Tibial nerve (tissue), 4 donors: ENCODE data around the gene SMIM24. TPM values are rescaled to one million over a fixed set of nuclear protein-coding genes. Genes with fewer than 3 reads are reported as not detected.
"Not testable (repeated sequence)": the region's sequence is repeated elsewhere in the genome, so short reads cannot be mapped to it uniquely, and the experiment has no call there.

Experiments
- DNase-seq, 2 donors: peaks; one replicate each; pipeline ENCODE4 v3.0.0-alpha.2; 2019; ENCODE audit warnings: low spot score in 2 of 2
- H3K27ac ChIP-seq, 4 donors: fragments of 200-600 bp; sonication (generic) in 3 of 4; one replicate each; pipeline ENCODE4 v1.5.1; 2017 to 2019; ENCODE audit warnings: mild to moderate bottlenecking in 1 of 4
- H3K27me3 ChIP-seq, 2 donors: fragments of 200-600 bp; sonication (generic) in 1 of 2; one replicate each; pipeline versions ENCODE4 v1.5.1 to v1.6.0; 2017 to 2019
- H3K36me3 ChIP-seq, 3 donors: fragments of 200-600 bp; sonication (generic); one replicate each; pipeline ENCODE4 v1.5.1; 2018 to 2019
- H3K4me1 ChIP-seq, 4 donors: fragments of 200-600 bp; sonication (generic) in 3 of 4; one replicate each; pipeline ENCODE4 v1.5.1; 2017 to 2019
- H3K4me3 ChIP-seq, 4 donors: fragments of 200-600 bp; sonication (generic) in 3 of 4; one replicate each; pipeline ENCODE4 v1.5.1; 2017 to 2019; ENCODE audit warnings: mild to moderate bottlenecking in 1 of 4, moderate library complexity in 1 of 4
- H3K9me3 ChIP-seq, 4 donors: fragments of 200-600 bp; sonication (generic) in 3 of 4; one replicate each; pipeline ENCODE4 v1.5.1; 2017 to 2019
- CTCF ChIP-seq, 5 experiments: fragments of 200-600 bp in 3 of 5; fragments of 450-650 bp in 2 of 5; sonication (generic) in 3 of 5; IDR thresholded peaks; one replicate each; pipeline ENCODE4 v1.5.1; 2016 to 2019; ENCODE audit warnings: antibody characterized with exemption in 5 of 5, mild to moderate bottlenecking in 3 of 5, moderate library complexity in 2 of 5
- EP300 ChIP-seq, 2 donors: sonication (generic); formaldehyde crosslinking; IDR thresholded peaks; one replicate each; pipeline ENCODE4 v1.6.1; 2017; ENCODE audit warnings: antibody characterized with exemption in 2 of 2, mild to moderate bottlenecking in 1 of 2
- POLR2A ChIP-seq, 2 donors: fragments of 450-650 bp; IDR thresholded peaks; one replicate each; pipeline ENCODE4 v1.6.1; 2017; ENCODE audit warnings: antibody characterized with exemption in 2 of 2, mild to moderate bottlenecking in 2 of 2, moderate library complexity in 2 of 2
- WGBS, 2 donors: methylation state at CpG; one replicate each; pipeline ENCODE4 v1.1.5; 2018; 5-methylcytosine and 5-hydroxymethylcytosine counted together
- total RNA-seq, 4 donors: library from RNA; depleted of rRNA; stranded (reverse); fragments of >200 nt; gene quantifications; one replicate each; pipeline ENCODE4 v1.1.0, GENCODE V29; 2016

The SMIM24 gene
- total RNA-seq, 4 donors from 2014 or later, result not detected

DNA sequence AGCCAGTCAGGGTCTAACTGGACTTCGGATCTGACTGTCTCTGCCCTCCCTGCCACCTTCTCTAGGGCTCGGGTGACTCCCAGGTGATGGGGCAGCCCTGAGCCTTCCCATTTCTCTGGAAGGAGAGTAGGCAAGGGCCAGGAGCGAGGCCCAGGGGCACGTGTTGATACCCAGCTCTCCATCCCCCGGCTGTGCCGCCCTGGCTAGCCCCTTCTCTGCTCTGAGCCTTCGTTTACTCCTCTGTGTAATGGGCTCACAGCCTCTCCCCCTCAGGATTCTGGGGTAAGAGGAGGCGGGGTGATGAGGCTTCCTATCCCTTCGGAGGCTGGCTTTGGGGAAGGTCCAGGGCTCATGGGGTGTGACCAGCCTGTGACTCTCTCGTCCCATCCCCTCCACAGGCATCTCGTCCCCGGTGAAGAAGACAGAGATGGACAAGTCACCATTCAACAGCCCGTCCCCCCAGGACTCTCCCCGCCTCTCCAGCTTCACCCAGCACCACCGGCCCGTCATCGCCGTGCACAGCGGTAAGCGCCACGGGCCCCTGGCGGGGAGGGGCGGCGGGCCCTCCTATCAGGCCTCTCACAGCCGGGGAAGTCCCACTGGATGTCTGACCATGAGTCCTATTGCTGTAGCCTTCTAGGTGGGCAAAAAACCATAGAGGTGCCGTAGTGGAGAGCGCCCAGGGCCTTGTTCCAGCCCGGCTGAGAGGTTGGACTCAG, 31.6 kb downstream of the SMIM24 start:
- Histone ChIP-seq H3K4me1 (peaks cover 0 to 29% (median 11%) of the 10 kb centered on the region in 4 donors), H3K27ac (peak overlapping the region in 2 of 4 donors; percentile 29 to 59), H3K27me3 (no peaks in the 10 kb centered on the region), H3K36me3 (peaks cover 8 to 84% (median 18%) of the 10 kb centered on the region in 3 donors), H3K9me3 (no peaks in the 10 kb centered on the region), H3K4me3 (no peak overlapping the region)
- WGBS, 2 donors, result 91 to 94% methylated on average over 21 to 28 of the region's 28 CpGs
- no peak for DNase-seq
- no peak for TF ChIP-seq CTCF (IDR thresholded peaks at IDR 0.05)
- TF ChIP-seq POLR2A (IDR thresholded peaks at IDR 0.05), result no peak
- TF ChIP-seq EP300 (IDR thresholded peaks at IDR 0.05), result no peak

- Histone ChIP-seq H3K36me3 (peaks cover 3 to 69% (median 6%) of the 10 kb centered on the region in 3 donors), H3K4me1 (peaks cover 0 to 47% (median 17%) of the 10 kb centered on the region in 4 donors)
- H3K27ac ChIP-seq, result not testable (repeated sequence)
These were observed 33.7 kb downstream of the SMIM24 start for GRCh38 chr19:3446657-3447056.

DNA sequence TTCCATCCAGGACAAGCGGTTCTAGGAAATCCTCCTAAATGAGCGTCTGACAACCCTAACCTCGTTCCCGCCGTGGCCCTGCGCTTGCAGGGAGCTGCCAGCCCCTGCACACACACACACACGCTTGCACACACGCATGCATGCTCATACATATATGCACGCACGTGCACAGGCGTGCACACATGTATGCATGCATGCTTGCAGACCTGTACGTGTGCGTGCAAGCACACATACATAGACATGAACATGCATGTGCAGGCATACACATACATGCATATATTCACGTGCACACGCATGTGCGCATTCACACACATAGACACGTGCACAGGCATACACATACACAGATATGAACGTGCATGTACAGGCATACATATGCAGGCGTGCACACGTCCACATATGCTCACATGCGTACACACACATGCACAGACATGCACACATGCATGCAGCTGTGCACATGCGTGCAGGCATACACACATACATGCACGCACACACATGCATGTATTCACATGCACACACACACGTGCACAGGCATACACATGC, 35.6 kb downstream of the SMIM24 start:
- no peak overlapping the region for H3K27ac ChIP-seq

More at GRCh38 chr19:3446657-3447056, 33.7 kb downstream of the SMIM24 start:
- not testable (repeated sequence) for DNase-seq, H3K4me3 ChIP-seq, H3K27me3 ChIP-seq, H3K9me3 ChIP-seq
- 95 to 97% methylated on average over 4 of the region's 4 CpGs for WGBS, 2 donors

GRCh38 chr19:3443840-3444694, 36.3 kb downstream of the SMIM24 start:
- H3K27me3 ChIP-seq, result no peaks in the 10 kb centered on the region
- H3K4me3 ChIP-seq, result no peak overlapping the region
- peak overlapping the region in 2 of 4 donors; percentile 44 to 48 for H3K27ac ChIP-seq
- 20 to 26% methylated on average over 29 to 33 of the region's 33 CpGs for WGBS, 2 donors
- no peak for DNase-seq
- peaks cover 0 to 60% (median 0%) of the 10 kb centered on the region in 3 donors for H3K36me3 ChIP-seq
- H3K9me3 ChIP-seq, result no peaks in the 10 kb centered on the region
- no peak for TF ChIP-seq CTCF (IDR thresholded peaks at IDR 0.05)
- no peak for TF ChIP-seq EP300 (IDR thresholded peaks at IDR 0.05)
- no peak for TF ChIP-seq POLR2A (IDR thresholded peaks at IDR 0.05)
- H3K4me1 ChIP-seq, result peaks cover 0 to 60% (median 20%) of the 10 kb centered on the region in 4 donors

More for the DNA sequence above, 35.6 kb downstream of the SMIM24 start:
- Histone ChIP-seq H3K27me3 (no peaks in the 10 kb centered on the region), H3K9me3 (no peaks in the 10 kb centered on the region), H3K4me1 (peaks cover 0 to 60% (median 20%) of the 10 kb centered on the region in 4 donors), H3K36me3 (peaks cover 0 to 66% (median 0%) of the 10 kb centered on the region in 3 donors), H3K4me3 (no peak overlapping the region)
- DNase-seq, result no peak
- 62 to 68% methylated on average over 24 of the region's 24 CpGs for whole genome bisulfite sequencing, 2 donors
- TF ChIP-seq EP300 (IDR thresholded peaks at IDR 0.05) (no peak), CTCF (IDR thresholded peaks at IDR 0.05) (no peak), POLR2A (IDR thresholded peaks at IDR 0.05) (no peak)

DNA sequence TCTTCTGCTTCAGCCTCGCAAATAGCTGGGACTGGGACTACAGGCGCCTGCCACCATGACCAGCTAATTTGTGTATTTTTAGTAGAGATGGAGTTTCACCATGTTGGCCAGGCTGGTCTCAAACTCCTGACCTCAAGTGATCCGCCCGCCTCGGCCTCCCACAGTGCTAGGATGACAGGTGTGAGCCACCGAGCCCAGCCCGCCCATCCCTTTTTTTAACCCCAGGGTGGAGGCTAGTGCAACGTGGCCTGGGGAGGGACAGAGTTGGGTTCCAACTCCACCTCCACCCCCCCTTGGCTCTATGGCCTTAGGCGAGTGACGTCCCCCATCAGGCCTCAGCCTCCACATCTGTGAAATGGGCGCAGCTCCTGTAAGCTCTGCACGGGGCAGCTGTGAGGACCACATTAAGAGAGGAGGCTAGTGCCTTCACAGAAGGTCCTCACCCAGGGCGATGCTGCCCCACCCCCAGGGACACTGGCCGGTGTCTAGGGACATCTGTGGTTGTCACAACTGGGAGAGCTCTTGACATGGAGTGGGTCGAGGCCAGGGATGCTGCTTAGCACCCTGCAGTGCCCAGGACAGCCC, 37.7 kb downstream of the SMIM24 start:
- H3K4me1 ChIP-seq, result peaks cover 0 to 60% (median 20%) of the 10 kb centered on the region in 4 donors
- WGBS, 2 donors, result 89 to 93% methylated on average over 13 to 15 of the region's 15 CpGs
- H3K36me3 ChIP-seq, result peaks cover 0 to 57% (median 0%) of the 10 kb centered on the region in 3 donors

More for the DNA sequence above, 37.7 kb downstream of the SMIM24 start:
- H3K4me3 ChIP-seq, result no peak overlapping the region
- TF ChIP-seq CTCF (IDR thresholded peaks at IDR 0.05), result no peak
- H3K27me3 ChIP-seq, result no peaks in the 10 kb centered on the region
- H3K9me3 ChIP-seq, result no peaks in the 10 kb centered on the region
- no peak for DNase-seq
- peak overlapping the region in 2 of 4 donors; percentile 70 to 72 for H3K27ac ChIP-seq
